Endothelial cell of umbilical vein (primary cell): ENCODE measurements around the gene AGK. TPM values are rescaled to one million over a fixed set of nuclear protein-coding genes. Genes with fewer than 3 reads are reported as not detected.

Experiments used
- BruUV-seq: library from RNA; stranded (reverse); fragments of 400-500 nt; replicated peaks from 2 replicates; lab custom pipeline; 2021; lab: Mats Ljungman, UMichigan
- CTCF ChIA-PET: fragments of 300-600, 350-600 bp; sonication (Branson Sonifier 250); formaldehyde crosslinking; loops from one replicate; lab custom pipeline; 2021; ENCODE audit warnings: antibody characterized with exemption, inconsistent platforms; lab: Charles Lee
- POLR2A ChIA-PET: fragments of 300-600, 350-600 bp; sonication (Branson Sonifier 250); formaldehyde crosslinking; loops from one replicate; lab custom pipeline; 2021; ENCODE audit warnings: antibody characterized with exemption, inconsistent platforms; lab: Charles Lee
- DNase-seq: peaks from one replicate; pipeline ENCODE4 v3.0.0-alpha.2; 2011; ENCODE audit warnings: low read depth, low spot score
- FAIRE-seq: peaks from 2 replicates; lab custom pipeline; 2011; peaks lifted over from hg19 to GRCh38; lab: Jason Lieb, UNC
- H2AFZ ChIP-seq: 2 replicates; pipeline ENCODE4 v1.6.0; 2012; ENCODE audit warnings: low read depth, low read length, control low read depth, inconsistent platforms
- H3K27ac ChIP-seq: 2 replicates; pipeline ENCODE4 v1.5.1; 2011; ENCODE audit warnings: low read depth, mild to moderate bottlenecking, control low read depth, low read length, moderate library complexity; ENCODE audit not compliant: insufficient read depth
- H3K27me3 ChIP-seq, 2 experiments: 2 replicates each; pipeline versions ENCODE4 v1.6.0 to v1.6.1; 2011; ENCODE audit warnings: low read length in 2 of 2, mixed read lengths in 1 of 2; ENCODE audit not compliant: control insufficient read depth in 2 of 2, insufficient read depth in 2 of 2
- H3K36me3 ChIP-seq, 2 experiments: 2 replicates in 1 of 2; 3 replicates in 1 of 2; pipeline ENCODE4 v1.5.1; 2011; ENCODE audit warnings: low read length in 2 of 2, mild to moderate bottlenecking in 1 of 2, moderate library complexity in 1 of 2; ENCODE audit not compliant: control insufficient read depth in 2 of 2, insufficient read depth in 2 of 2; ENCODE audit errors: extremely low read depth in 1 of 2
- H3K4me1 ChIP-seq: 3 replicates; pipeline ENCODE4 v1.5.1; 2011; ENCODE audit warnings: mild to moderate bottlenecking, low read length; ENCODE audit not compliant: control insufficient read depth, insufficient read depth; ENCODE audit errors: extremely low read depth
- H3K4me2 ChIP-seq: 2 replicates; pipeline ENCODE4 v1.6.1; 2011; ENCODE audit warnings: low read length, control low read depth, mixed read lengths; ENCODE audit not compliant: insufficient read depth
- H3K4me3 ChIP-seq, 3 experiments: fragments of 200-600 bp in 1 of 3; sonication (generic), shearing (Covaris generic) in 1 of 3; replicated peaks in 1 of 3; 2 replicates each; pipeline ENCODE4 v1.5.1; 2011 to 2016; ENCODE audit warnings: control low read depth in 3 of 3, low read length in 3 of 3, mild to moderate bottlenecking in 2 of 3, inconsistent platforms in 1 of 3, low read depth in 1 of 3, moderate library complexity in 1 of 3; ENCODE audit not compliant: insufficient read depth in 1 of 3
- H3K79me2 ChIP-seq: 2 replicates; pipeline ENCODE4 v1.6.0; 2012; ENCODE audit warnings: low read length, inconsistent platforms; ENCODE audit not compliant: control insufficient read depth, insufficient read depth
- H3K9ac ChIP-seq: replicated peaks from 2 replicates; pipeline ENCODE3; 2011; ENCODE audit warnings: low read length, control low read depth; ENCODE audit not compliant: insufficient read depth; ENCODE audit errors: extremely low read depth
- H3K9me1 ChIP-seq: replicated peaks from 3 replicates; pipeline ENCODE4 v1.6.0; 2011; ENCODE audit warnings: mild to moderate bottlenecking, low read length; ENCODE audit not compliant: control insufficient read depth, insufficient read depth; ENCODE audit errors: extremely low read depth
- H3K9me3 ChIP-seq: replicated peaks from 2 replicates; pipeline ENCODE4 v1.5.1; 2012; ENCODE audit warnings: low read length, inconsistent platforms; ENCODE audit not compliant: control insufficient read depth, insufficient read depth
- H4K20me1 ChIP-seq: replicated peaks from 2 replicates; pipeline ENCODE3; 2011; ENCODE audit warnings: mild to moderate bottlenecking, low read length; ENCODE audit not compliant: control insufficient read depth, insufficient read depth; ENCODE audit errors: extremely low read depth
- CTCF ChIP-seq, 2 donors: IDR thresholded peaks; 1 replicate in 1 of 2; 2 replicates in 1 of 2; pipeline ENCODE4 v1.5.1; 2011; ENCODE audit warnings: low read length in 2 of 2, mild to moderate bottlenecking in 2 of 2, moderate library complexity in 2 of 2, control low read depth in 1 of 2, inconsistent platforms in 1 of 2, low read depth in 1 of 2; ENCODE audit not compliant: insufficient read depth in 1 of 2; ENCODE audit errors: extremely low read depth in 1 of 2
- EZH2 ChIP-seq: IDR thresholded peaks from 2 replicates; pipeline ENCODE4 v1.6.1; 2012; ENCODE audit warnings: borderline replicate concordance, low read depth, mild to moderate bottlenecking, moderate library complexity, low read length, inconsistent platforms; ENCODE audit not compliant: severe bottlenecking
- FOS ChIP-seq: IDR thresholded peaks from 2 replicates; pipeline ENCODE4 v1.6.1; 2011; ENCODE audit warnings: mild to moderate bottlenecking, low read length, moderate library complexity, borderline replicate concordance; ENCODE audit not compliant: insufficient read depth
- GATA2 ChIP-seq: IDR thresholded peaks from 2 replicates; pipeline ENCODE4 v1.7.0; 2011; ENCODE audit warnings: low read depth, mild to moderate bottlenecking, moderate library complexity, mixed read lengths, low read length; ENCODE audit not compliant: insufficient read length, insufficient read depth
- JUN ChIP-seq: IDR thresholded peaks from 2 replicates; pipeline ENCODE4 v1.6.1; 2011; ENCODE audit warnings: borderline replicate concordance, low read depth; ENCODE audit not compliant: insufficient read length, insufficient read depth
- MYC ChIP-seq: IDR thresholded peaks from one replicate; pipeline ENCODE4 v1.6.1; 2011; ENCODE audit warnings: mild to moderate bottlenecking, low read depth, low read length
- POLR2A ChIP-seq: IDR thresholded peaks from 2 replicates; pipeline ENCODE4 v1.6.1; 2012; ENCODE audit warnings: low read depth, mild to moderate bottlenecking, control low read depth, low read length
- POLR2AphosphoS5 ChIP-seq: IDR thresholded peaks from 2 replicates; pipeline ENCODE4 v1.6.1; 2012; ENCODE audit warnings: low read depth, mild to moderate bottlenecking, control low read depth, low read length, moderate library complexity; ENCODE audit not compliant: insufficient read depth
- dilution Hi-C: fragments of 300-500 bp; cut with MboI; formaldehyde crosslinking; loops from one replicate; pipeline ENCODE4 v1.15.0; 2019; ENCODE audit warnings: low sequenced_read_pairs; ENCODE audit not compliant: extremely low pct_ligation_motif_present
- intact Hi-C: fragments of 100-400 bp; cut with micrococcal nuclease; formaldehyde crosslinking; loops from one replicate; pipeline ENCODE4 v1.10.0; 2022
- polyA plus RNA-seq, 4 experiments: library from polyadenylated mRNA; depleted of rRNA in 3 of 4; stranded (reverse) in 3 of 4; unstranded in 1 of 4; fragments of >200 nt; gene quantifications; 2 replicates each; pipeline versions ENCODE4 v1.2.1 to v1.2.3, GENCODE V29; 2011 to 2012; ENCODE audit warnings: missing spikeins in 1 of 4
- total RNA-seq: library from RNA; stranded (reverse); gene quantifications from 2 replicates; pipeline ENCODE4 v1.2.3, GENCODE V29; 2021
- TF ChIP-seq, protein P1 (sequence below): IDR thresholded peaks from 2 replicates; pipeline ENCODE4 v1.6.1; 2011; ENCODE audit not compliant: insufficient read depth, insufficient read length

AGK gene
- total and polyA plus RNA-seq, 2 donors (not counting 3 experiments of a cell fraction or from before 2014, with no cell fraction given), result 23.6 to 34.3 TPM

GRCh38 chr7:141590666-141591065, 39.5 kb downstream of the AGK start:
- CTCF ChIA-PET, result no interaction called here

More at GRCh38 chr7:141590666-141591065, 39.5 kb downstream of the AGK start:
- Histone ChIP-seq H3K79me2 (no peaks in the 10 kb centered on the region), H3K9ac (no peak overlapping the region), H3K4me2 (no peak overlapping the region), H3K9me1 (no peaks in the 10 kb centered on the region), H3K27me3 (no peaks in the 10 kb centered on the region), H2AFZ (no peak overlapping the region), H3K4me3 (no peak overlapping the region), H3K27ac (no peak overlapping the region), H3K9me3 (no peaks in the 10 kb centered on the region), H3K36me3 (no peaks in the 10 kb centered on the region), H3K4me1 (no peaks in the 10 kb centered on the region), H4K20me1 (no peaks in the 10 kb centered on the region)
- dilution Hi-C loops (no loop called here), intact Hi-C loops (no loop called here)
- POLR2A ChIA-PET, result no interaction called here
- BruUV-seq, result no TSS peak
- FAIRE-seq, result no peak
- TF ChIP-seq POLR2A (no peak), CTCF (IDR thresholded peaks at IDR 0.05; ENCODE audit: extremely low read depth in 1 of 2, insufficient read depth in 1 of 2, low read depth in 1 of 2, low read length in 2 of 2) (no peak), GATA2 (no peak), POLR2AphosphoS5 (no peak), EZH2 (no peak), FOS (no peak), MYC (no peak), JUN (no peak)
- TF ChIP-seq, protein P1, sequence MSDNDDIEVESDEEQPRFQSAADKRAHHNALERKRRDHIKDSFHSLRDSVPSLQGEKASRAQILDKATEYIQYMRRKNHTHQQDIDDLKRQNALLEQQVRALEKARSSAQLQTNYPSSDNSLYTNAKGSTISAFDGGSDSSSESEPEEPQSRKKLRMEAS, result no peak
- no peak for DNase-seq
